Mesenchymal stem cell (in vitro differentiated cells and primary cell): ENCODE data around the gene KLHL26.

Source experiments
- DNase-seq: peaks from one replicate; pipeline ENCODE4 v3.0.0-alpha.2; 2013
- H2AFZ ChIP-seq: one replicate; pipeline ENCODE4 v1.6.1; 2013; ENCODE audit warnings: low read depth, mild to moderate bottlenecking, control low read depth, inconsistent platforms, low read length, moderate library complexity
- H2AK5ac ChIP-seq: 2 replicates; pipeline ENCODE4 v1.6.1; 2013; ENCODE audit warnings: low read length, moderate library complexity, mild to moderate bottlenecking, inconsistent platforms; ENCODE audit not compliant: severe bottlenecking
- H2BK120ac ChIP-seq: one replicate; pipeline ENCODE4 v1.6.1; 2013; ENCODE audit warnings: low read depth, mild to moderate bottlenecking, inconsistent platforms, low read length, moderate library complexity
- H2BK12ac ChIP-seq, 2 experiments: one replicate each; pipeline ENCODE4 v1.6.1; 2013; ENCODE audit warnings: inconsistent platforms in 2 of 2, low read length in 2 of 2, mild to moderate bottlenecking in 2 of 2, moderate library complexity in 2 of 2, control low read depth in 1 of 2
- H2BK15ac ChIP-seq: one replicate; pipeline ENCODE4 v1.6.1; 2013; ENCODE audit warnings: mild to moderate bottlenecking, low read depth, inconsistent platforms; ENCODE audit not compliant: poor library complexity, severe bottlenecking
- H2BK5ac ChIP-seq: 2 replicates; pipeline ENCODE4 v1.6.1; 2013; ENCODE audit warnings: low read depth, mild to moderate bottlenecking, low read length, control low read depth, inconsistent platforms; ENCODE audit not compliant: poor library complexity, severe bottlenecking
- H3K14ac ChIP-seq, 2 experiments: one replicate each; pipeline ENCODE4 v1.6.1; 2013; ENCODE audit warnings: inconsistent platforms in 2 of 2, low read length in 2 of 2, control low read depth in 1 of 2, mild to moderate bottlenecking in 1 of 2, moderate library complexity in 1 of 2
- H3K18ac ChIP-seq, 2 experiments: one replicate each; pipeline ENCODE4 v1.6.1; 2013; ENCODE audit warnings: inconsistent platforms in 2 of 2, low read length in 2 of 2, control low read depth in 1 of 2, low read depth in 1 of 2, mild to moderate bottlenecking in 1 of 2
- H3K23ac ChIP-seq, 2 experiments: one replicate each; pipeline ENCODE4 v1.6.1; 2013; ENCODE audit warnings: inconsistent platforms in 2 of 2, low read length in 2 of 2, mild to moderate bottlenecking in 2 of 2, moderate library complexity in 2 of 2, control low read depth in 1 of 2
- H3K27ac ChIP-seq: 2 replicates; pipeline ENCODE4 v1.5.1; 2013; ENCODE audit warnings: mild to moderate bottlenecking, moderate library complexity, low read length, control low read depth, inconsistent platforms; ENCODE audit not compliant: poor library complexity, severe bottlenecking
- H3K27me3 ChIP-seq, 2 experiments: 2 replicates each; pipeline versions ENCODE4 v1.6.1 to v1.7.0; 2013; ENCODE audit warnings: low read length in 2 of 2, mild to moderate bottlenecking in 2 of 2, moderate library complexity in 2 of 2, control low read depth in 1 of 2, inconsistent platforms in 1 of 2; ENCODE audit not compliant: control insufficient read depth in 1 of 2, insufficient read depth in 1 of 2
- H3K36me3 ChIP-seq, 2 experiments: 2 replicates each; pipeline versions ENCODE4 v1.6.1 to v1.7.0; 2013; ENCODE audit warnings: low read length in 2 of 2, control low read depth in 1 of 2, inconsistent platforms in 1 of 2, low read depth in 1 of 2, mild to moderate bottlenecking in 1 of 2; ENCODE audit not compliant: insufficient read depth in 2 of 2, control insufficient read depth in 1 of 2
- H3K4ac ChIP-seq, 2 experiments: one replicate each; pipeline ENCODE4 v1.6.1; 2013; ENCODE audit warnings: inconsistent platforms in 2 of 2, low read length in 2 of 2, mild to moderate bottlenecking in 2 of 2, moderate library complexity in 2 of 2, control low read depth in 1 of 2, low read depth in 1 of 2
- H3K4me1 ChIP-seq: 2 replicates; pipeline ENCODE4 v1.6.1; 2013; ENCODE audit warnings: low read depth, low read length, control low read depth; ENCODE audit not compliant: control insufficient read depth, insufficient read depth
- H3K4me2 ChIP-seq: 2 replicates; pipeline ENCODE4 v1.6.1; 2013; ENCODE audit warnings: low read length, mild to moderate bottlenecking, inconsistent platforms; ENCODE audit not compliant: poor library complexity, severe bottlenecking
- H3K4me3 ChIP-seq, 2 experiments: 2 replicates each; pipeline versions ENCODE4 v1.5.1 to v1.7.0; 2013; ENCODE audit warnings: low read length in 2 of 2, mild to moderate bottlenecking in 2 of 2, control low read depth in 1 of 2, low read depth in 1 of 2; ENCODE audit not compliant: insufficient read depth in 1 of 2
- H3K79me1 ChIP-seq: replicated peaks from 2 replicates; pipeline ENCODE4 v1.6.1; 2013; ENCODE audit warnings: mild to moderate bottlenecking, control low read depth, low read length, inconsistent platforms; ENCODE audit not compliant: poor library complexity, severe bottlenecking
- H3K9ac ChIP-seq: 2 replicates; pipeline ENCODE4 v1.7.0; 2013; ENCODE audit warnings: mild to moderate bottlenecking, low read length, moderate library complexity
- H3K9me3 ChIP-seq: 2 replicates; pipeline ENCODE4 v1.7.0; 2013; ENCODE audit warnings: mild to moderate bottlenecking, low read length; ENCODE audit not compliant: control insufficient read depth
- H4K8ac ChIP-seq: one replicate; pipeline ENCODE4 v1.6.1; 2013; ENCODE audit warnings: inconsistent platforms, mild to moderate bottlenecking, low read length, moderate library complexity
- H4K91ac ChIP-seq: one replicate; pipeline ENCODE4 v1.6.1; 2013; ENCODE audit warnings: mild to moderate bottlenecking, low read length, inconsistent platforms
- WGBS: methylation state at CpG from one replicate; pipeline ENCODE4 v1.1.7; 2013; ENCODE audit warnings: mixed read lengths; 5-methylcytosine and 5-hydroxymethylcytosine counted together

KLHL26 gene

GRCh38 chr19:18685597-18686190 lies 48.9 kb downstream of the KLHL26 start:
- Histone ChIP-seq H3K4me1 (peaks cover 21% of the 10 kb centered on the region), H3K27ac (no peak overlapping the region), H3K79me1 (peaks cover 40% of the 10 kb centered on the region), H3K14ac (no peak overlapping the region), H3K18ac (no peak overlapping the region), H3K4me2 (no peak overlapping the region), H2BK5ac (no peak overlapping the region), H2AFZ (no peak overlapping the region), H2BK12ac (no peak overlapping the region), H3K9ac (peak overlapping the region; percentile 29), H3K23ac (no peak overlapping the region), H4K8ac (no peak overlapping the region), H3K9me3 (no peaks in the 10 kb centered on the region), H3K27me3 (no peaks in the 10 kb centered on the region), H2BK15ac (no peak overlapping the region), H3K4me3 (no peak overlapping the region), H3K4ac (no peak overlapping the region), H2AK5ac (no peak overlapping the region), H3K36me3 (peaks cover 0 to 5% of the 10 kb centered on the region in 2 experiments), H2BK120ac (no peak overlapping the region), H4K91ac (no peak overlapping the region)
- DNase-seq = no peak
- WGBS = 79% methylated on average over 4 of the region's 5 CpGs

- H3K4me1 ChIP-seq = peaks cover 20% of the 10 kb centered on the region
- peak overlapping the region in 1 of 2 experiments; percentile 15 for H2BK12ac ChIP-seq
- no peak for DNase-seq
- 97% methylated on average over 16 of the region's 16 CpGs for WGBS
- no peak overlapping the region for H3K27ac ChIP-seq
- H3K9me3 ChIP-seq = no peaks in the 10 kb centered on the region
- H2AFZ ChIP-seq = no peak overlapping the region
- no peak overlapping the region for H4K8ac ChIP-seq
- no peak overlapping the region for H2BK5ac ChIP-seq
- no peak overlapping the region for H3K4me2 ChIP-seq
- H3K4ac ChIP-seq = no peak overlapping the region
- peaks cover 51% of the 10 kb centered on the region for H3K79me1 ChIP-seq
- no peak overlapping the region for H3K18ac ChIP-seq
- no peaks in the 10 kb centered on the region for H3K27me3 ChIP-seq
- H3K4me3 ChIP-seq = no peak overlapping the region
- no peak overlapping the region for H4K91ac ChIP-seq
- H2BK120ac ChIP-seq = no peak overlapping the region
- H2AK5ac ChIP-seq = no peak overlapping the region
- H3K36me3 ChIP-seq = peaks cover 0 to 5% of the 10 kb centered on the region in 2 experiments
- no peak overlapping the region for H2BK15ac ChIP-seq
- no peak overlapping the region for H3K14ac ChIP-seq
- H3K9ac ChIP-seq = no peak overlapping the region
- no peak overlapping the region for H3K23ac ChIP-seq
Measured at GRCh38 chr19:18687740-18688465, 51.1 kb downstream of the KLHL26 start.

- peaks cover 41% of the 10 kb centered on the region for H3K79me1 ChIP-seq
- no peaks in the 10 kb centered on the region for H3K9me3 ChIP-seq
- H2AK5ac ChIP-seq = no peak overlapping the region
- 94% methylated on average over 12 of the region's 12 CpGs for WGBS
- no peak overlapping the region for H3K23ac ChIP-seq
- H3K14ac ChIP-seq = no peak overlapping the region
- no peak overlapping the region for H2BK15ac ChIP-seq
- no peak overlapping the region for H4K8ac ChIP-seq
- no peak overlapping the region for H2BK120ac ChIP-seq
- no peak overlapping the region for H3K4me2 ChIP-seq
- H3K36me3 ChIP-seq = peaks cover 0 to 3% of the 10 kb centered on the region in 2 experiments
- no peak overlapping the region for H4K91ac ChIP-seq
- H3K27ac ChIP-seq = no peak overlapping the region
- H3K4me3 ChIP-seq = peak overlapping the region in 1 of 2 experiments; percentile 24
- no peak overlapping the region for H2BK12ac ChIP-seq
- no peaks in the 10 kb centered on the region for H3K27me3 ChIP-seq
- DNase-seq = no peak
- peaks cover 23% of the 10 kb centered on the region for H3K4me1 ChIP-seq
- no peak overlapping the region for H3K9ac ChIP-seq
- H2AFZ ChIP-seq = no peak overlapping the region
- no peak overlapping the region for H3K4ac ChIP-seq
- H3K18ac ChIP-seq = no peak overlapping the region
- H2BK5ac ChIP-seq = no peak overlapping the region
Measured at GRCh38 chr19:18696023-18696422, 59.2 kb downstream of the KLHL26 start.

GRCh38 chr19:18697680-18698079 lies 60.9 kb downstream of the KLHL26 start:
- H2BK12ac ChIP-seq = no peak overlapping the region
- no peaks in the 10 kb centered on the region for H3K9me3 ChIP-seq
- H3K18ac ChIP-seq = no peak overlapping the region
- no peak overlapping the region for H3K4ac ChIP-seq
- no peak overlapping the region for H2BK5ac ChIP-seq
- no peak overlapping the region for H3K27ac ChIP-seq
- H2BK15ac ChIP-seq = no peak overlapping the region
- H3K79me1 ChIP-seq = peaks cover 38% of the 10 kb centered on the region
- peaks cover 0 to 3% of the 10 kb centered on the region in 2 experiments for H3K36me3 ChIP-seq
- H3K23ac ChIP-seq = no peak overlapping the region
- H4K8ac ChIP-seq = no peak overlapping the region
- DNase-seq = no peak
- no peak overlapping the region for H4K91ac ChIP-seq
- no peak overlapping the region for H3K4me3 ChIP-seq
- no peak overlapping the region for H2BK120ac ChIP-seq
- no peaks in the 10 kb centered on the region for H3K27me3 ChIP-seq
- H3K4me2 ChIP-seq = no peak overlapping the region
- no peak overlapping the region for H2AK5ac ChIP-seq
- H3K9ac ChIP-seq = no peak overlapping the region
- H3K14ac ChIP-seq = peak overlapping the region in 1 of 2 experiments; percentile 36
- no peak overlapping the region for H2AFZ ChIP-seq
- peaks cover 26% of the 10 kb centered on the region for H3K4me1 ChIP-seq
- WGBS = 93% methylated on average over 3 of the region's 3 CpGs
